ENCODE results near the gene PRDM16. TPM values are rescaled to one million over a fixed set of nuclear protein-coding genes. Genes with fewer than 3 reads are reported as not detected.

Gene PRDM16
- total and polyA plus RNA-seq, 2 of the 13 experiments (the other 11 are each of a cell fraction or from before 2014, with no cell fraction given): 0.15 to 0.81 TPM

GRCh38 chr1:3339856-3340255 is 270.9 kb downstream of the PRDM16 start (continued):
- no peak for TF ChIP-seq ZBTB40 (IDR thresholded peaks at IDR 0.05)
- TF ChIP-seq ZBTB40 (CRISPR knock-in tag; IDR thresholded peaks at IDR 0.05): no peak
- no peak for TF ChIP-seq IKZF1 (IDR thresholded peaks at IDR 0.05)
- no peak for TF ChIP-seq YEATS4 (CRISPR knock-in tag; IDR thresholded peaks at IDR 0.05; ENCODE audit: borderline replicate concordance)
- TF ChIP-seq GATA4 (IDR thresholded peaks at IDR 0.05; ENCODE audit: borderline replicate concordance, low read depth): no peak
- no peak for TF ChIP-seq ATM (IDR thresholded peaks at IDR 0.05; ENCODE audit: borderline replicate concordance)
- no peak for TF ChIP-seq ZNF773 (CRISPR knock-in tag; IDR thresholded peaks at IDR 0.05; ENCODE audit: borderline replicate concordance)
- TF ChIP-seq ZBTB38 (CRISPR knock-in tag; IDR thresholded peaks at IDR 0.05): peak; percentile 96
- TF ChIP-seq NPAS2 (CRISPR knock-in tag; IDR thresholded peaks at IDR 0.05; ENCODE audit: borderline replicate concordance): no peak
- no peak for TF ChIP-seq KDM4B (CRISPR knock-in tag; IDR thresholded peaks at IDR 0.05)
- no peak for TF ChIP-seq HBP1 (CRISPR knock-in tag; IDR thresholded peaks at IDR 0.05; ENCODE audit: low read depth)
- peak; percentile 47; the same call in 1 of the 2 replicates for TF ChIP-seq IRF9 (CRISPR knock-in tag; IDR thresholded peaks at IDR 0.05; ENCODE audit: borderline replicate concordance)
- TF ChIP-seq POGK (CRISPR knock-in tag; conservative IDR thresholded peaks at IDR 0.05): no peak
- TF ChIP-seq ZNF747 (CRISPR knock-in tag; IDR thresholded peaks at IDR 0.05; ENCODE audit: borderline replicate concordance): peak; percentile 16; the same call in 1 of the 2 replicates
- no peak for TF ChIP-seq PREB (CRISPR knock-in tag; IDR thresholded peaks at IDR 0.05)
- no peak for TF ChIP-seq EHMT2 (IDR thresholded peaks at IDR 0.05; ENCODE audit: borderline replicate concordance, low read depth, low read length)
